Panc1 (cell line): ENCODE data around the gene PNO1. TPM values are rescaled to one million over a fixed set of nuclear protein-coding genes. Genes with fewer than 3 reads are reported as not detected.

Source experiments
- ATAC-seq: fragments of 200-7000 bp; cut with Tn5 transposase; 2 replicates; pipeline ENCODE4 v1.9.1; 2020; ENCODE audit warnings: mild to moderate bottlenecking, moderate library complexity
- BruUV-seq: library from RNA; stranded (reverse); fragments of 400-500 nt; replicated peaks from 2 replicates; lab custom pipeline; 2021; lab: Mats Ljungman, UMichigan
- CTCF ChIA-PET: fragments of 300-600 bp; sonication (Branson Sonifier 250); formaldehyde crosslinking; loops from one replicate; lab custom pipeline; 2022; ENCODE audit warnings: antibody characterized with exemption; lab: Charles Lee
- POLR2A ChIA-PET: fragments of 300-600 bp; sonication (Branson Sonifier 250); formaldehyde crosslinking; loops from one replicate; lab custom pipeline; 2022; ENCODE audit warnings: antibody characterized with exemption; lab: Charles Lee
- DNase-seq: peaks from one replicate; pipeline ENCODE4 v3.0.0-alpha.2; 2010; ENCODE audit warnings: low read depth, low spot score
- H3K27ac ChIP-seq: 2 replicates; pipeline ENCODE4 v1.5.1; 2011; ENCODE audit warnings: mild to moderate bottlenecking, low read length, inconsistent platforms
- H3K27me3 ChIP-seq: fragments of 200-500 bp; sonication (Bioruptor generic); 2 replicates; pipeline ENCODE4 v1.6.0; 2014; ENCODE audit warnings: low read length, inconsistent platforms; ENCODE audit not compliant: control insufficient read depth, insufficient read depth
- H3K36me3 ChIP-seq: fragments of 200-500 bp; sonication (Bioruptor generic); 2 replicates; pipeline ENCODE4 v1.5.1; 2014; ENCODE audit warnings: inconsistent platforms, mild to moderate bottlenecking, low read length, moderate library complexity; ENCODE audit not compliant: control insufficient read depth, insufficient read depth
- H3K4me1 ChIP-seq: 2 replicates; pipeline ENCODE4 v1.5.1; 2011; ENCODE audit warnings: inconsistent platforms, mild to moderate bottlenecking, low read length, moderate library complexity; ENCODE audit not compliant: control insufficient read depth, insufficient read depth
- H3K4me3 ChIP-seq, 2 experiments: 2 replicates each; pipeline ENCODE4 v1.5.1; 2011 to 2012; ENCODE audit warnings: low read depth in 2 of 2, low read length in 2 of 2, mild to moderate bottlenecking in 2 of 2, inconsistent platforms in 1 of 2, moderate library complexity in 1 of 2
- H3K9me3 ChIP-seq: fragments of 200-500 bp; sonication (Bioruptor generic); 2 replicates; pipeline ENCODE4 v1.5.1; 2014; ENCODE audit warnings: low read depth, mild to moderate bottlenecking, inconsistent platforms, low read length, moderate library complexity; ENCODE audit not compliant: control insufficient read depth, insufficient read depth
- POLR2AphosphoS5 ChIP-seq: IDR thresholded peaks from 2 replicates; pipeline ENCODE4 v1.6.1; 2012; ENCODE audit warnings: mild to moderate bottlenecking, low read depth, low read length, moderate library complexity
- SIN3A ChIP-seq: IDR thresholded peaks from 2 replicates; pipeline ENCODE4 v1.6.1; 2012; ENCODE audit warnings: low read depth, mild to moderate bottlenecking, low read length, moderate library complexity, borderline replicate concordance; ENCODE audit not compliant: insufficient read depth
- TCF7L2 ChIP-seq: IDR thresholded peaks from 2 replicates; pipeline ENCODE4 v1.6.1; 2011; ENCODE audit warnings: mild to moderate bottlenecking, low read depth, low read length, inconsistent platforms
- in situ Hi-C: cut with HindIII; loops from 2 replicates; pipeline ENCODE4 v1.10.0; 2016; ENCODE audit warnings: low sequenced_read_pairs, low pct_unique_long_range_greater_than_20kb
- intact Hi-C: fragments of 100-400 bp; cut with micrococcal nuclease; formaldehyde crosslinking; loops from one replicate; pipeline ENCODE4 v1.10.0; 2022; ENCODE audit not compliant: unreplicated experiment
- total RNA-seq: library from RNA; stranded (reverse); gene quantifications from one replicate; pipeline ENCODE4 v1.2.1, GENCODE V29; 2021; ENCODE audit not compliant: unreplicated experiment
- TF ChIP-seq, protein P1 (sequence below), 2 experiments: IDR thresholded peaks; 2 replicates each; pipeline ENCODE4 v1.6.1; 2011 to 2012; ENCODE audit warnings: low read depth in 2 of 2, control low read depth in 1 of 2, low read length in 1 of 2, mild to moderate bottlenecking in 1 of 2, moderate library complexity in 1 of 2; ENCODE audit not compliant: insufficient read depth in 1 of 2
- TF ChIP-seq, protein P2 (sequence below): fragments of 450-650 bp; IDR thresholded peaks from 2 replicates; pipeline ENCODE4 v1.5.1; 2017; ENCODE audit warnings: mild to moderate bottlenecking

The PNO1 gene
- total RNA-seq, 1 experiment from 2014 or later: 37.7 TPM

DNA sequence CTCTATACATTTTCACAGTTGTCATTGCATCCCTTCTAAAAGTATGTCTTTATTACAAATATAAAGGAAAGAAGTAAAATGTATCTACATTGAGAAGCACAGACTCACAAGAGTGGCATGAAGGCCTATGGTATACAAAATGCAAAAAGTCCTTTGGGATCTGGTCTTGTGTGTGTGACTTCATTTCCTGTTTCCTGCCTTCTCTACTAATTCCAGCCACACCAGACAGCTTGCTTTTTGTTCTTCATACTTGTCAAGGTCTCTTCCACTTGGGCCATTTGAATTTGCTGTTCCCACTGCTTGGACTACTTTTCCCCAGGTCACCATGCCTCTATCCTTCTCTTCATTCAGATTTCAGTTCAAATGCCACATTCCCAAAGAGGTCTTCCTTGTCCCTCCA is 6.7 kb upstream of the PNO1 start:
- Histone ChIP-seq H3K4me3 (no peak overlapping the region), H3K27ac (no peak overlapping the region), H3K4me1 (peaks cover 2% of the 10 kb centered on the region; the same call in 1 of the 2 replicates), H3K36me3 (0 out of 2 replicates have a peak, but pooled peaks cover 3% of the 10 kb centered on the region), H3K9me3 (no peaks in the 10 kb centered on the region), H3K27me3 (no peaks in the 10 kb centered on the region)
- DNase-seq (no peak), ATAC-seq (no peak)
- ChIA-PET POLR2A (no interaction called here), CTCF (no interaction called here)
- TF ChIP-seq, protein P1, sequence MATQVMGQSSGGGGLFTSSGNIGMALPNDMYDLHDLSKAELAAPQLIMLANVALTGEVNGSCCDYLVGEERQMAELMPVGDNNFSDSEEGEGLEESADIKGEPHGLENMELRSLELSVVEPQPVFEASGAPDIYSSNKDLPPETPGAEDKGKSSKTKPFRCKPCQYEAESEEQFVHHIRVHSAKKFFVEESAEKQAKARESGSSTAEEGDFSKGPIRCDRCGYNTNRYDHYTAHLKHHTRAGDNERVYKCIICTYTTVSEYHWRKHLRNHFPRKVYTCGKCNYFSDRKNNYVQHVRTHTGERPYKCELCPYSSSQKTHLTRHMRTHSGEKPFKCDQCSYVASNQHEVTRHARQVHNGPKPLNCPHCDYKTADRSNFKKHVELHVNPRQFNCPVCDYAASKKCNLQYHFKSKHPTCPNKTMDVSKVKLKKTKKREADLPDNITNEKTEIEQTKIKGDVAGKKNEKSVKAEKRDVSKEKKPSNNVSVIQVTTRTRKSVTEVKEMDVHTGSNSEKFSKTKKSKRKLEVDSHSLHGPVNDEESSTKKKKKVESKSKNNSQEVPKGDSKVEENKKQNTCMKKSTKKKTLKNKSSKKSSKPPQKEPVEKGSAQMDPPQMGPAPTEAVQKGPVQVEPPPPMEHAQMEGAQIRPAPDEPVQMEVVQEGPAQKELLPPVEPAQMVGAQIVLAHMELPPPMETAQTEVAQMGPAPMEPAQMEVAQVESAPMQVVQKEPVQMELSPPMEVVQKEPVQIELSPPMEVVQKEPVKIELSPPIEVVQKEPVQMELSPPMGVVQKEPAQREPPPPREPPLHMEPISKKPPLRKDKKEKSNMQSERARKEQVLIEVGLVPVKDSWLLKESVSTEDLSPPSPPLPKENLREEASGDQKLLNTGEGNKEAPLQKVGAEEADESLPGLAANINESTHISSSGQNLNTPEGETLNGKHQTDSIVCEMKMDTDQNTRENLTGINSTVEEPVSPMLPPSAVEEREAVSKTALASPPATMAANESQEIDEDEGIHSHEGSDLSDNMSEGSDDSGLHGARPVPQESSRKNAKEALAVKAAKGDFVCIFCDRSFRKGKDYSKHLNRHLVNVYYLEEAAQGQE (IDR thresholded peaks at IDR 0.05; ENCODE audit: insufficient read depth in 1 of 2, low read depth in 2 of 2, low read length in 1 of 2): no peak
- TF ChIP-seq TCF7L2 (no peak), SIN3A (no peak), POLR2AphosphoS5 (no peak)
- TF ChIP-seq, protein P2, sequence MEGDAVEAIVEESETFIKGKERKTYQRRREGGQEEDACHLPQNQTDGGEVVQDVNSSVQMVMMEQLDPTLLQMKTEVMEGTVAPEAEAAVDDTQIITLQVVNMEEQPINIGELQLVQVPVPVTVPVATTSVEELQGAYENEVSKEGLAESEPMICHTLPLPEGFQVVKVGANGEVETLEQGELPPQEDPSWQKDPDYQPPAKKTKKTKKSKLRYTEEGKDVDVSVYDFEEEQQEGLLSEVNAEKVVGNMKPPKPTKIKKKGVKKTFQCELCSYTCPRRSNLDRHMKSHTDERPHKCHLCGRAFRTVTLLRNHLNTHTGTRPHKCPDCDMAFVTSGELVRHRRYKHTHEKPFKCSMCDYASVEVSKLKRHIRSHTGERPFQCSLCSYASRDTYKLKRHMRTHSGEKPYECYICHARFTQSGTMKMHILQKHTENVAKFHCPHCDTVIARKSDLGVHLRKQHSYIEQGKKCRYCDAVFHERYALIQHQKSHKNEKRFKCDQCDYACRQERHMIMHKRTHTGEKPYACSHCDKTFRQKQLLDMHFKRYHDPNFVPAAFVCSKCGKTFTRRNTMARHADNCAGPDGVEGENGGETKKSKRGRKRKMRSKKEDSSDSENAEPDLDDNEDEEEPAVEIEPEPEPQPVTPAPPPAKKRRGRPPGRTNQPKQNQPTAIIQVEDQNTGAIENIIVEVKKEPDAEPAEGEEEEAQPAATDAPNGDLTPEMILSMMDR: no peak
- intact Hi-C loops: no loop called here
- in situ Hi-C loops: no loop called here
- BruUV-seq: no TSS peak

DNA sequence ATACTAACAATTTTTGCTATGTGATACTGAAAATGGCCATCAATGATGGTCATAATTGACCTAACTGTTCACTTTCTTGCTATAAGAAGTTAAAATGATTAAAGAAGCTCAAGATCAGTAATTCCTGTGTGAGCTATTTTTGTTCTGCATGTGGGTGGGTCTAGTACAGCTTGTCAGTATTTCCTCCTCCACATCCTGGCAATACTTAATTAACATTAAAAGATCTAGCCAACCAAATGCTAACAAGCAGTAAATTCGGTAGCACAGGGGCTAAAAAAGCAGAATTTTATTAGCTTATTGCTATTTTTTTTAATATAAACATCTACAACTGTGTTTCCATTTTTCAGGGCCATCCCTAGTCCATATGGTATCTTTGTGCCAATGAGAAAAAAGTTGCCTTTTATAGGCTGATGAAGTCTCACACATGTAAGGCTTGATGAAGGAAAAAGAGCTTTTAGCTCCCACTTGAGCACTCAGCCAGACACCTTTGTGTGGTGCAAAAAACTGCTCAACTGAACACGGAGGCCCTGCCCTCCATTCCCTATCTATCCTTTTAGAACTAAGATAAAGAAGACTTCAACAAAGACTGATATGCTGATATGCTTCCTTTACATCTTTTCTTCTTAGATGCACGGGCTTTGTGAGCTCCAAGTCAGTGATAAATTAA is 4.9 kb upstream of the PNO1 start:
- ChIA-PET POLR2A (interaction anchor here (0.7 kb wide), 1 partner anchor 51 kb away, joined by 3 read pairs; no protein-coding TSS in a partner anchor), CTCF (interaction anchor here (0.6 kb wide), 1 partner anchor 558 kb away, joined by 8 read pairs; no protein-coding TSS in a partner anchor)
- DNase-seq (no peak), ATAC-seq (no peak)
- Histone ChIP-seq H3K9me3 (no peaks in the 10 kb centered on the region), H3K36me3 (peaks cover 5% of the 10 kb centered on the region; the same call in 1 of the 2 replicates), H3K27me3 (no peaks in the 10 kb centered on the region), H3K4me1 (peaks cover 8% of the 10 kb centered on the region; the same call in 1 of the 2 replicates), H3K4me3 (no peak overlapping the region), H3K27ac (no peak overlapping the region)
- in situ Hi-C loops (no loop called here), intact Hi-C loops (no loop called here)
- no TSS peak for BruUV-seq
- TF ChIP-seq TCF7L2 (no peak), POLR2AphosphoS5 (no peak), SIN3A (no peak)
- TF ChIP-seq, protein P2: no peak
- TF ChIP-seq, protein P1 (IDR thresholded peaks at IDR 0.05; ENCODE audit: insufficient read depth in 1 of 2, low read depth in 2 of 2, low read length in 1 of 2): no peak
